ENCODE results near the gene CDK3.

The CDK3 gene

DNA sequence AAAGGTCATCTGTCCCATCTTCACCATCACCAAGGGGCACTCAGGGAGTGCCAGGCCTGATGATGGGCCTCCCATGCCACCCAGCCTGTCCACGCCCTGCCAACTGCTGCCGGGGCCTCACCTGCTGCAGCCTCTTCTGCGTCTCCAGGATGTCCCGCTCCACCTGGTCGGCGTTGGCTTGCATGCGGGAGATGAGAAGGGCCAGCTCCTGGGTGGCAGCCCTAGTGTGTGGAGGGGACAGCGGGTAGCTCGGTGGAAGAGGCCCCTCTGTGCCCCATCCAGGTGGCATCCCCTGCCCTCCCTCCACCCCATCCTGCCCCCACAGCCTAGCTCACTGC, 23.2 kb downstream of the CDK3 start:
- CTCF ChIA-PET, result interaction anchor here (1.5 kb wide), 1 partner anchor 9 kb away, joined by 5 read pairs; no protein-coding TSS in a partner anchor
- no peak for DNase-seq (ENCODE audit: extremely low spot score)
- TF ChIP-seq, protein P1, sequence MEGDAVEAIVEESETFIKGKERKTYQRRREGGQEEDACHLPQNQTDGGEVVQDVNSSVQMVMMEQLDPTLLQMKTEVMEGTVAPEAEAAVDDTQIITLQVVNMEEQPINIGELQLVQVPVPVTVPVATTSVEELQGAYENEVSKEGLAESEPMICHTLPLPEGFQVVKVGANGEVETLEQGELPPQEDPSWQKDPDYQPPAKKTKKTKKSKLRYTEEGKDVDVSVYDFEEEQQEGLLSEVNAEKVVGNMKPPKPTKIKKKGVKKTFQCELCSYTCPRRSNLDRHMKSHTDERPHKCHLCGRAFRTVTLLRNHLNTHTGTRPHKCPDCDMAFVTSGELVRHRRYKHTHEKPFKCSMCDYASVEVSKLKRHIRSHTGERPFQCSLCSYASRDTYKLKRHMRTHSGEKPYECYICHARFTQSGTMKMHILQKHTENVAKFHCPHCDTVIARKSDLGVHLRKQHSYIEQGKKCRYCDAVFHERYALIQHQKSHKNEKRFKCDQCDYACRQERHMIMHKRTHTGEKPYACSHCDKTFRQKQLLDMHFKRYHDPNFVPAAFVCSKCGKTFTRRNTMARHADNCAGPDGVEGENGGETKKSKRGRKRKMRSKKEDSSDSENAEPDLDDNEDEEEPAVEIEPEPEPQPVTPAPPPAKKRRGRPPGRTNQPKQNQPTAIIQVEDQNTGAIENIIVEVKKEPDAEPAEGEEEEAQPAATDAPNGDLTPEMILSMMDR (IDR thresholded peaks at IDR 0.05; ENCODE audit: control extremely low read depth, extremely low read depth, low read depth, missing control alignments), result no peak
- POLR2A ChIA-PET, result no interaction called here

DNA sequence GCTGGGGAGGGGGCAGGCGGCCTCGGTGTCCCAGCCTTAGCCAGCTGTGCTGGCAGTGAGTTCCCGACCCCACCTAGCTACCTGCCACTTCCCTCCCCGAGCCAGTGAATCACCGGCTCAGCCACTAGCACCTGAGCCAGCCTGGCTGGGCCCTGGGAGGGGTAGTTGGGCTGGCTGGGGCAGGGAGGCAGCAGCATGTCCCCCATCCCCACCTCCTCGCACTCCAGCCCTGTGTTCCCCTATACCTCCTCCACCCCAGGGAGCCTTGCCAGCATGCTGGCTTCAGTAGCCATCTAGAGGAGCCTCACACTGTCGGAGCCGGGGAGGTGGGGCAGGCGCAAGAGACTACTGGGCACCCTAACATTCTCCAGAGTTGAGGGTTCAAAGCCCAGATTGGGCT, 23.7 kb downstream of the CDK3 start:
- no peak for DNase-seq (ENCODE audit: extremely low spot score)
- ChIA-PET CTCF (interaction anchor here (1.5 kb wide), 1 partner anchor 10 kb away, joined by 5 read pairs; no protein-coding TSS in a partner anchor), POLR2A (no interaction called here)
- TF ChIP-seq, protein P1 (IDR thresholded peaks at IDR 0.05; ENCODE audit: control extremely low read depth, extremely low read depth, low read depth, missing control alignments), result no peak

DNA sequence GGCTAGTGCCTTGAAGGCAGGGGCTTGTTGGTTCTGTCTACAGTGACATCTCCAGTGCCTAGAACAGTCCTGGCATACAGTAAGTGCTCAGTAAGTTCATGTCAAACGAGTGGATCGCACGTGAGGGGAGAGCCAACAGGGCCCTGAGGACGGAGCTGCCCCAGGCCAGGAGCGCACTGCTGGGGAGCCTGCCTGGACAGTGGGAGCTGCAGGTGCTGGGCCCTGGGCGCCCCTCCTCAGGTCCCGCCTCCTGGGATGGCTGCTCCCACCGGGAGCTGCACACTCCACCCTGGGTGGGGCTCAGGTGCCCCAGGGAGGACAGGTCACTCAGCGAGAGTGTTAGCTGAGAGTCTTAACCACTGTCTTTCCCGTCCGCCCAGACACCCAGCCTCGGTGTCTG, 24.6 kb downstream of the CDK3 start:
- TF ChIP-seq, protein P1 (IDR thresholded peaks at IDR 0.05; ENCODE audit: control extremely low read depth, extremely low read depth, low read depth, missing control alignments), result no peak
- DNase-seq (ENCODE audit: extremely low spot score), result no peak
- ChIA-PET POLR2A (no interaction called here), CTCF (interaction anchor here (1.4 kb wide), 1 partner anchor 11 kb away, joined by 4 read pairs; no protein-coding TSS in a partner anchor)

DNA sequence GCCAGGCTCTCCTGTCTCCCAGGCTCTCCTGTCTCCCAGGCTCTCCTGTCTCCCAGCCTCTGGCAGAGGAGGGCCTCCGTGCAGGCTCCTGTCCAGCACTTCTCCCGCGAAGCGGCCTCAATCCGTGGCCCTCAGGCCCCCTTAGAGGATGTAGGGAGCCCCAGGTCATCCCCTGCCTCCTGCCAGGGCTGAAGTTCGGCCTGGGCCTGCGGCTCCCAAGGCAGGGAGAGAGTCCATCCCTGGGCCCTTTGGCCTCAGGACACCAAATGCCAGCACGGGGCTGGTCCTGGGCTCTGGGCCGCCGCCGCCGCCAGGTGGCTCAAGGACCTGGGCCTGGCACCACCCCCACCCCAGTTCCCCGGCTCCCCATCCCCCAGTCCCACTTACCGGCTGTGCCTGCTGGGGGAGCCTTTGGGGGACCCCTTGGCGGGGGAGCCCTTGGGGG, 26.1 kb downstream of the CDK3 start:
- POLR2A ChIA-PET, result no interaction called here
- TF ChIP-seq, protein P1 (IDR thresholded peaks at IDR 0.05; ENCODE audit: control extremely low read depth, extremely low read depth, low read depth, missing control alignments), result no peak
- CTCF ChIA-PET, result interaction anchor here (1.2 to 1.6 kb wide), 2 partner anchors 12 to 17 kb away, joined by 3 to 5 read pairs; no protein-coding TSS in a partner anchor
- no peak for DNase-seq (ENCODE audit: extremely low spot score)

DNA sequence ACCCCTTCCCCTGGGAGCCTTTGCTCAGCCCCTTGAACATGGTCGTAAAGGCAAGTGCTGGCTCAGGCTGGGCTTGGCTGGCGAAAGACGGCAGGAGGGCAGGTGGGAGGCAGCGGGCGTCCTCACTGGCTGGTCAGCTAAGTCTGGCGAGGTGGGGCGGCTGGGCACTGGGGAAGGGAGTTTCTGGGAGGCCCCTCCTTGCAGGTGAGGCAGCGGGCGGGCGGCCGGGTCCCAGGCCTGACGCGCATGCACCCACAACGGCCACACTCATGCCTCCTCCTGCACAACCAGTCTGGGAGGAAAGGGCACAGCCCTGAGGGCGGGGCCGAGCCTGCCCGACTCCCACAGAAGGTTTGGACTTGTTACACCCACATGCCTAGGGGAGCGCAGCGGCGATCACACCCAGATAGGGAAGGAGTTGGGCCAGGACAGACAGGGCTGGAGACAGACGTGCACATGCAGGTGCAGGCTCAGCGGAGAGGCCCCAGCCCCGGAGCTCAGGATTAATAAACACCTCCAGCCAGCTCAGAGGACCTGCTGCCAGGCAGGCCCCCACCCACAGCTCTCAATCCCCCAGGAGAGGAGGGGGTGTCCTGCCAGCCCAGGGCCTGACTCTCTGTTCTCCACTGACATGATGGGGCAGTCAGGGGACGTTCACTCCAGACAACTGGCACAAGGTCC, 26.6 kb downstream of the CDK3 start, which contains the start of gene EVPL:
Gene EVPL, minus strand, starts transcription at position 148 of the 681 bp plus-strand sequence. Its CDS starts 108 bp downstream, at position 40.
- TF ChIP-seq, protein P1 (IDR thresholded peaks at IDR 0.05; ENCODE audit: control extremely low read depth, extremely low read depth, low read depth, missing control alignments), result no peak
- ChIA-PET CTCF (interaction anchor here (1.2 to 1.6 kb wide), 2 partner anchors 13 to 17 kb away, joined by 3 to 5 read pairs; no protein-coding TSS in a partner anchor), POLR2A (no interaction called here)
- DNase-seq (ENCODE audit: extremely low spot score), result no peak

DNA sequence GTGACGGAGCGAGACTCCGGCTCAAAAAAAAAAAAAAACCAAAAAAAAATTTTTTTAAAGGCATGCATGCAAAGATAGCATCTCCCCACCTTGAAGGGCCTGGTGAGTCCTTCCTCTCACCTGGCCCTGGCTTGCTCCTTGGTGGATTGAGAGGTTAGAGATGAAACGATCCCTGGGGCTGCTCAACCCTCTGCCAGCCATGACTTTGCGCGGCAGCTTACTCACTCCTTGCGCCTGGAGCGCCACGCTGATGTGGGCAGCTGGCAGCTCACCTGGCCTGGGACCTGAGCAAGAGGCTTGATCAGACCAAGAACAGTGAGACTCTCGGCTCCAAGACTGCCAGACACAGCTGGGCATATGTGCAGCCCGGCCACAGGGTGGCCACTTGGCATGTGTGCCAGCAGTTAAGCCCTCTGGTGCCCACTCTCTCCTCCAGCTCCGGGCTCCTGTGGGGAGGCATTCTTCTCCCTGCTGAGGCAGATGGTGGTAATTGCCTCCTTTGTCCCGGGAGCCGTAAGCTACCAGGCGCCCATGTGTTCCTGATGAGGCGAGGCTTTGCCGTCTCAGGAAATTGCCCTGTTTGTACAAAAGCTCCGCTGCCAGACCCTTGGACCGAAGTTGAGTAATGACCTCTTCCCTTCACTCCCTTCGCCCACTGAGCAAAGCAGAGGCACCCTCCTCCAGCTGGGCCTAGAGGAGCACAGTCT, 31.6 kb downstream of the CDK3 start:
- ChIA-PET CTCF (interaction anchor here (0.9 to 4.2 kb wide), 6 partner anchors 10 to 271 kb away, joined by 3 to 24 read pairs (median 4); no protein-coding TSS in a partner anchor), POLR2A (no interaction called here)
- no peak for DNase-seq (ENCODE audit: extremely low spot score)
- TF ChIP-seq, protein P1 (IDR thresholded peaks at IDR 0.05; ENCODE audit: control extremely low read depth, extremely low read depth, low read depth, missing control alignments), result no peak
